ENCODE data around the gene PKP3.

DNA sequence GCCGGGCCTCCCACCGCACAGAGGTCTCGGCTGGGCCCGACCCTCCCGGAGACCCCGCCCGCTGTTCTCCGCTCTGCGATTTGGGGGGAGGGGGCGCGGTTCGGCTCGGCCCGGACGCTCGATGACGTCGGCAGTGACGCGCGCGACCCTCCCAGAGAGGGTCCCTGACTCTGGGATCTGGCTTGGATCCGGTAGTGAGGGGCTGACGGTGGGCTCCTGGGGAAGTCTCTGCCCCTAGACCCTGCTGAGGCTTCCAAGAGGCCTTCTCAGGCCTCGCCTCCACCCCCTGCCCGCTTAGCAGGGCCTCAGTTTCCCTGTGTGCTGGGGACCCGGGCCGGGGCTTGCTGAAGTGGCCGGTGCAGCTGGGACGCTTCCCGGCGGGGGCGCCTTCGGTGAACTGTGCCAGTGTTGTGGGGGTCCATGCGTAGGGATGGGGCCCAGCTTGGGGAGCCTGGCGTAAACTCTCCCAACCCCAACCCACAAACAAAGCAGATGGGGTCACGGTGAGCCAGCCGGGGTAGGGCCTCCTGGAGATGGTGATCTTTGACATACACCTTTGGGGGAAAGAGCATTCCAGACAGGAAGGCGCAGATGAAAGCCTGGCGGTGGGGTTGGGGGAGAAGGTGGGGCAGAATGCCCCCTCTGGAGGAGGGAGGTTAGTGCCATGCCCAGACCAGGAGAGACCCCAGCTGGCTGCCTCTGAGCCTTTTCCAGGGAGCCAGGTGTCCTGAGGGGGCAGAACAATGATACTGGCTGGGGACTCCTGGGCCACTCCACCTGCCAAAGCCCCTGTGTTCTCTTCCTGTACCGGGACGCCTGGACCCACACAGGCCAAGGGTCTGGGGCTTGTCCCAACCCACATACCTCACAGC lies 23.7 kb upstream of the PKP3 start:
- TF ChIP-seq, protein P1, sequence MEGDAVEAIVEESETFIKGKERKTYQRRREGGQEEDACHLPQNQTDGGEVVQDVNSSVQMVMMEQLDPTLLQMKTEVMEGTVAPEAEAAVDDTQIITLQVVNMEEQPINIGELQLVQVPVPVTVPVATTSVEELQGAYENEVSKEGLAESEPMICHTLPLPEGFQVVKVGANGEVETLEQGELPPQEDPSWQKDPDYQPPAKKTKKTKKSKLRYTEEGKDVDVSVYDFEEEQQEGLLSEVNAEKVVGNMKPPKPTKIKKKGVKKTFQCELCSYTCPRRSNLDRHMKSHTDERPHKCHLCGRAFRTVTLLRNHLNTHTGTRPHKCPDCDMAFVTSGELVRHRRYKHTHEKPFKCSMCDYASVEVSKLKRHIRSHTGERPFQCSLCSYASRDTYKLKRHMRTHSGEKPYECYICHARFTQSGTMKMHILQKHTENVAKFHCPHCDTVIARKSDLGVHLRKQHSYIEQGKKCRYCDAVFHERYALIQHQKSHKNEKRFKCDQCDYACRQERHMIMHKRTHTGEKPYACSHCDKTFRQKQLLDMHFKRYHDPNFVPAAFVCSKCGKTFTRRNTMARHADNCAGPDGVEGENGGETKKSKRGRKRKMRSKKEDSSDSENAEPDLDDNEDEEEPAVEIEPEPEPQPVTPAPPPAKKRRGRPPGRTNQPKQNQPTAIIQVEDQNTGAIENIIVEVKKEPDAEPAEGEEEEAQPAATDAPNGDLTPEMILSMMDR (IDR thresholded peaks at IDR 0.05; ENCODE audit: insufficient read depth, low read length, poor library complexity, severe bottlenecking) = no peak
- no peak for TF ChIP-seq EZH2phosphoT487 (conservative IDR thresholded peaks at IDR 0.05; ENCODE audit: low read length)

Data from SU-DHL-6 (cell line).